ENCODE data around the gene OSBPL10. TPM values are rescaled to one million over a fixed set of nuclear protein-coding genes. Genes with fewer than 3 reads are reported as not detected.

Gene OSBPL10
- total RNA-seq, 1 donor from 2014 or later = 6.4 TPM

GRCh38 chr3:31817411-31817966 is 163.6 kb downstream of the OSBPL10 start:
- no peaks in the 10 kb centered on the region for H3K4me1 ChIP-seq
- no peak for DNase-seq
- intact Hi-C loops (cut with micrococcal nuclease) = no loop called here
- no peak for TF ChIP-seq CTCF (IDR thresholded peaks at IDR 0.05; ENCODE audit: borderline replicate concordance)
- H3K36me3 ChIP-seq = no peaks in the 10 kb centered on the region
- H3K4me3 ChIP-seq = no peak overlapping the region
- H3K27me3 ChIP-seq (ENCODE audit: low read depth) = no peaks in the 10 kb centered on the region
- no peaks in the 10 kb centered on the region for H3K9me3 ChIP-seq (replicated peaks)
- H3K27ac ChIP-seq (replicated peaks) = no peak overlapping the region

GRCh38 chr3:31815631-31816440 is 165.2 kb downstream of the OSBPL10 start:
- Histone ChIP-seq H3K27me3 (ENCODE audit: low read depth) (no peaks in the 10 kb centered on the region), H3K9me3 (replicated peaks) (no peaks in the 10 kb centered on the region), H3K4me3 (no peak overlapping the region), H3K27ac (replicated peaks) (no peak overlapping the region), H3K4me1 (no peaks in the 10 kb centered on the region), H3K36me3 (no peaks in the 10 kb centered on the region)
- no peak for DNase-seq
- intact Hi-C loops (cut with micrococcal nuclease) = no loop called here
- no peak for TF ChIP-seq CTCF (IDR thresholded peaks at IDR 0.05; ENCODE audit: borderline replicate concordance)

- no peak overlapping the region for H3K4me3 ChIP-seq
- no peaks in the 10 kb centered on the region for H3K9me3 ChIP-seq (replicated peaks)
- no peaks in the 10 kb centered on the region for H3K27me3 ChIP-seq (ENCODE audit: low read depth)
- no peak for TF ChIP-seq CTCF (IDR thresholded peaks at IDR 0.05; ENCODE audit: borderline replicate concordance)
- H3K4me1 ChIP-seq = no peaks in the 10 kb centered on the region
- intact Hi-C loops (cut with micrococcal nuclease) = no loop called here
- H3K36me3 ChIP-seq = no peaks in the 10 kb centered on the region
- no peak for DNase-seq
- no peak overlapping the region for H3K27ac ChIP-seq (replicated peaks)
Observed at GRCh38 chr3:31815006-31815405, 166.1 kb downstream of the OSBPL10 start.

GRCh38 chr3:31813686-31814085 is 167.4 kb downstream of the OSBPL10 start:
- no peaks in the 10 kb centered on the region for H3K4me1 ChIP-seq
- H3K4me3 ChIP-seq = no peak overlapping the region
- H3K36me3 ChIP-seq = no peaks in the 10 kb centered on the region
- no peaks in the 10 kb centered on the region for H3K27me3 ChIP-seq (ENCODE audit: low read depth)
- no peak for TF ChIP-seq CTCF (IDR thresholded peaks at IDR 0.05; ENCODE audit: borderline replicate concordance)
- no peaks in the 10 kb centered on the region for H3K9me3 ChIP-seq (replicated peaks)
- intact Hi-C loops (cut with micrococcal nuclease) = no loop called here
- no peak for DNase-seq
- H3K27ac ChIP-seq (replicated peaks) = no peak overlapping the region

GRCh38 chr3:31813197-31813596 is 167.9 kb downstream of the OSBPL10 start:
- H3K4me3 ChIP-seq = no peak overlapping the region
- intact Hi-C loops (cut with micrococcal nuclease) = no loop called here
- no peaks in the 10 kb centered on the region for H3K4me1 ChIP-seq
- TF ChIP-seq CTCF (IDR thresholded peaks at IDR 0.05; ENCODE audit: borderline replicate concordance) = no peak
- no peak overlapping the region for H3K27ac ChIP-seq (replicated peaks)
- H3K27me3 ChIP-seq (ENCODE audit: low read depth) = no peaks in the 10 kb centered on the region
- H3K9me3 ChIP-seq (replicated peaks) = no peaks in the 10 kb centered on the region
- DNase-seq = no peak
- H3K36me3 ChIP-seq = no peaks in the 10 kb centered on the region

Measured in left ventricle myocardium inferior (tissue), 1 donor.